IMR-90 (cell line): ENCODE data around the gene SYTL2. TPM values are rescaled to one million over a fixed set of nuclear protein-coding genes. Genes with fewer than 3 reads are reported as not detected.
A peak's percentile ranks its signal among the peaks of the same experiment; 100 is the strongest.

Experiments used
- ATAC-seq: fragments of 200-7000 bp; cut with Tn5 transposase; 2 replicates; pipeline ENCODE4 v1.9.1; 2020; ENCODE audit warnings: low read depth, mild to moderate bottlenecking, moderate library complexity
- BruUV-seq: library from RNA; stranded (reverse); fragments of 400-500 nt; replicated peaks from 2 replicates; lab custom pipeline; 2021; lab: Mats Ljungman, UMichigan
- CTCF ChIA-PET: fragments of 300-600 bp; formaldehyde crosslinking; extraction: SDS; loops from one replicate; lab custom pipeline; 2021; ENCODE audit warnings: antibody characterized with exemption; lab: Yijun Ruan, JAX
- POLR2A ChIA-PET: fragments of 300-600 bp; sonication (Branson Sonifier 250); formaldehyde crosslinking; loops from one replicate; lab custom pipeline; 2022; ENCODE audit warnings: antibody characterized with exemption; ENCODE audit not compliant: unreplicated experiment; lab: Charles Lee
- DNase-seq: peaks from one replicate; pipeline ENCODE4 v3.0.0; 2013
- H2AFZ ChIP-seq: replicated peaks from 2 replicates; pipeline ENCODE3; 2013; ENCODE audit warnings: low read length, mild to moderate bottlenecking; ENCODE audit not compliant: poor library complexity
- H2AK5ac ChIP-seq: 2 replicates; pipeline ENCODE4 v1.6.1; 2013; ENCODE audit warnings: low read depth, low read length, inconsistent platforms
- H2AK9ac ChIP-seq: replicated peaks from 2 replicates; pipeline ENCODE3; 2013; ENCODE audit warnings: mild to moderate bottlenecking, low read depth, low read length, moderate library complexity; ENCODE audit not compliant: poor library complexity
- H2BK120ac ChIP-seq: 2 replicates; pipeline ENCODE4 v1.6.1; 2013; ENCODE audit warnings: low read depth, low read length, inconsistent platforms
- H2BK15ac ChIP-seq: 3 replicates; pipeline ENCODE4 v1.6.1; 2013; ENCODE audit warnings: low read depth, low read length, inconsistent platforms
- H2BK20ac ChIP-seq: 2 replicates; pipeline ENCODE4 v1.6.1; 2013; ENCODE audit warnings: low read depth, mild to moderate bottlenecking, inconsistent platforms, low read length, moderate library complexity
- H2BK5ac ChIP-seq: 2 replicates; pipeline ENCODE4 v1.6.1; 2013; ENCODE audit warnings: mild to moderate bottlenecking, low read depth, low read length, inconsistent platforms; ENCODE audit not compliant: poor library complexity, severe bottlenecking
- H3K14ac ChIP-seq: replicated peaks from 2 replicates; pipeline ENCODE4 v1.6.1; 2013; ENCODE audit warnings: low read depth, low read length, inconsistent platforms
- H3K18ac ChIP-seq: 2 replicates; pipeline ENCODE4 v1.6.1; 2013; ENCODE audit warnings: low read depth, low read length, control low read depth
- H3K23ac ChIP-seq: 2 replicates; pipeline ENCODE4 v1.6.1; 2013; ENCODE audit warnings: low read depth, low read length, inconsistent platforms
- H3K27ac ChIP-seq: 2 replicates; pipeline ENCODE4 v1.5.1; 2013; ENCODE audit warnings: mild to moderate bottlenecking, control low read depth, low read length; ENCODE audit not compliant: insufficient read depth
- H3K27me3 ChIP-seq: 2 replicates; pipeline ENCODE4 v1.6.1; 2013; ENCODE audit warnings: low read length; ENCODE audit not compliant: control insufficient read depth, insufficient read depth
- H3K36me3 ChIP-seq: 2 replicates; pipeline ENCODE4 v1.6.1; 2013; ENCODE audit warnings: low read length, mixed read lengths; ENCODE audit not compliant: control insufficient read depth, insufficient read depth
- H3K4ac ChIP-seq: 2 replicates; pipeline ENCODE4 v1.6.1; 2013; ENCODE audit warnings: low read depth, low read length, inconsistent platforms
- H3K4me1 ChIP-seq: 2 replicates; pipeline ENCODE4 v1.6.1; 2013; ENCODE audit warnings: low read length, mixed read lengths; ENCODE audit not compliant: control insufficient read depth, insufficient read depth
- H3K4me2 ChIP-seq: 2 replicates; pipeline ENCODE4 v1.6.1; 2013; ENCODE audit warnings: low read depth, mild to moderate bottlenecking, control low read depth, low read length, moderate library complexity
- H3K4me3 ChIP-seq: 2 replicates; pipeline ENCODE4 v1.5.1; 2013; ENCODE audit warnings: low read depth, mild to moderate bottlenecking, control low read depth, low read length, moderate library complexity; ENCODE audit not compliant: insufficient read depth
- H3K56ac ChIP-seq: 2 replicates; pipeline ENCODE4 v1.6.1; 2013; ENCODE audit warnings: low read length, inconsistent platforms; ENCODE audit not compliant: insufficient read depth; ENCODE audit errors: extremely low read depth
- H3K79me1 ChIP-seq, 2 experiments: 2 replicates each; pipeline ENCODE4 v1.6.1; 2013; ENCODE audit warnings: low read length in 2 of 2, inconsistent platforms in 1 of 2, low read depth in 1 of 2
- H3K9ac ChIP-seq: 2 replicates; pipeline ENCODE4 v1.6.1; 2013; ENCODE audit warnings: low read depth, low read length, control low read depth
- H3K9me1 ChIP-seq: 2 replicates; pipeline ENCODE4 v1.6.1; 2013; ENCODE audit warnings: low read length, inconsistent platforms; ENCODE audit not compliant: insufficient read depth
- H3K9me3 ChIP-seq: 2 replicates; pipeline ENCODE4 v1.6.1; 2013; ENCODE audit warnings: low read length; ENCODE audit not compliant: control insufficient read depth, insufficient read depth
- H4K20me1 ChIP-seq: 2 replicates; pipeline ENCODE4 v1.6.1; 2013; ENCODE audit warnings: low read length, inconsistent platforms; ENCODE audit not compliant: insufficient read depth
- H4K5ac ChIP-seq: 2 replicates; pipeline ENCODE4 v1.6.1; 2013; ENCODE audit warnings: mild to moderate bottlenecking, low read depth, low read length, control low read depth
- H4K8ac ChIP-seq, 2 experiments: 2 replicates each; pipeline ENCODE4 v1.6.1; 2013; ENCODE audit warnings: low read depth in 2 of 2, low read length in 2 of 2, control low read depth in 1 of 2, inconsistent platforms in 1 of 2
- H4K91ac ChIP-seq: 2 replicates; pipeline ENCODE4 v1.6.1; 2013; ENCODE audit warnings: low read depth, low read length, inconsistent platforms; ENCODE audit not compliant: insufficient read depth
- CEBPB ChIP-seq: IDR thresholded peaks from 2 replicates; pipeline ENCODE4 v1.6.1; 2012; ENCODE audit warnings: low read depth, low read length, improper control_type of control experiment
- FOS ChIP-seq: fragments of 150-350 bp; IDR thresholded peaks from 2 replicates; pipeline ENCODE4 v1.6.1; 2016; ENCODE audit warnings: low read depth, low read length
- MAFK ChIP-seq: IDR thresholded peaks from 2 replicates; pipeline ENCODE4 v1.6.1; 2012; ENCODE audit warnings: low read depth, low read length, improper control_type of control experiment
- RAD21 ChIP-seq: IDR thresholded peaks from 2 replicates; pipeline ENCODE4 v1.6.1; 2012; ENCODE audit warnings: low read length, improper control_type of control experiment
- USF2 ChIP-seq: fragments of 150-350 bp; IDR thresholded peaks from 2 replicates; pipeline ENCODE4 v1.6.1; 2017; ENCODE audit warnings: mild to moderate bottlenecking, antibody characterized with exemption, low read length, low read depth
- WGBS, 2 experiments: methylation state at CpG; one replicate each; pipeline versions ENCODE4 v1.1.5 to v1.1.7; 2013; ENCODE audit warnings: missing lambda C conversion rate in 2 of 2; ENCODE audit not compliant: insufficient read length in 1 of 2; ENCODE audit errors: extremely low coverage in 2 of 2; 5-methylcytosine and 5-hydroxymethylcytosine counted together
- dilution Hi-C: fragments of 300-500 bp; cut with HindIII; formaldehyde crosslinking; loops from one replicate; pipeline ENCODE4 v1.14.3; 2018; ENCODE audit warnings: low sequenced_read_pairs; ENCODE audit not compliant: unreplicated experiment
- in situ Hi-C: fragments of 300-500 bp; cut with MboI; formaldehyde crosslinking; loops from 3 replicates; pipeline ENCODE4 v1.14.3; 2019; ENCODE audit warnings: low sequenced_read_pairs, inconsistent platforms, mixed read lengths
- intact Hi-C: fragments of 100-400 bp; cut with micrococcal nuclease; formaldehyde crosslinking; loops from 2 replicates; pipeline ENCODE4 v1.10.0; 2022
- polyA plus RNA-seq, 3 experiments: library from polyadenylated mRNA; depleted of rRNA; stranded (reverse); fragments of >200 nt; gene quantifications; 2 replicates each; pipeline ENCODE4 v1.2.3, GENCODE V29; 2012; ENCODE audit warnings: low replicate concordance in 1 of 3
- total RNA-seq: library from RNA; depleted of rRNA; stranded (reverse); fragments of >200 nt; gene quantifications from 2 replicates; pipeline ENCODE4 v1.2.3, GENCODE V29; 2012
- TF ChIP-seq, protein P1 (sequence below): fragments of 150-350 bp; IDR thresholded peaks from 2 replicates; pipeline ENCODE4 v1.6.1; 2016; ENCODE audit warnings: low read depth, mild to moderate bottlenecking, low read length, moderate library complexity, borderline replicate concordance

Gene SYTL2
- total and polyA plus RNA-seq, 2 of the 4 experiments (the other 2 are of a cell fraction): 45.2 to 70.0 TPM

DNA sequence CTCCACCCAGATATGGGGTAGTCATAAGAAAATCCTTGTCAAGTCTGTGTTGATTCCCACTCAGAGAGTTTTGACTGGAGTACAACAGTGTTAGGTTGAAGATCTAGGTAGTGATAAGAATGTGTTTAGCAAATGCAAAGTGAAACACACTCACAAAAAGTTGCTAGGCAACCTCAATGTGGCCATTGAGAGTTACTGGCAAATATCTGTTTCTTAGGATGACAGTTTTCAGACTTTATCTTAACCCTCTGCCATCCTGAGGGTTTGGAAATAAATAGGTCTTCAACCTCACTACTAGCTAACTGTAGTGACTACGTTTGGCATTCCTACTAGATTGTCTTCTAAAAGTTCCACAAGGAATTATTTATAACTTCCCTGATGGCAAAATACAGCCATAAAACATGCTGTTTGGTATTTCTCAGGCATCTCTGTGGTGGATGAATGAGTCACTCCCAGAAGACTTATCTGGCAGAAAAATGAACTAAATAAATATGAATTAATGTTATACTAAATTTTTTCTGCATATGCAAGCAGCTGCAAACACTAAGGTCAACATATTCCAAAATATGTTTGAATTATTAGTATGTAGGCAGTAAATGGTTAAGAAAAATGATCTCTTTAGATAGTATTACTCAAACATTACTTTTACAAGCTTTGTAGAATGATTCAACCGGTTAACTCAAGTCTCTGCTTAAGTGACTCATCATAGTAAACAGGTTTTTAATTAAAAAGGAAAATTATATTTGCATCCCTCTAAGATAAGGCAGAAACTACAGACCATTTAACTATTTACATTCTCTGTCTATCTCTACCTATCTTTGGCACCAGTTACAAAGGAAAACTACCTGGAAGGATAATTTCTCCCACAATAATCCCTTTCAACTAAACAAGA, 17.1 kb upstream of the SYTL2 start:
- peaks cover 4% of the 10 kb centered on the region; the same call in 1 of the 2 replicates for H4K20me1 ChIP-seq
- ATAC-seq (peak; percentile 70), DNase-seq (peak; percentile 91)
- WGBS, 2 experiments: no CpG with 5 or more reads among the region's 2 CpGs
- ChIA-PET CTCF (interaction anchor here (0.6 to 1.2 kb wide), 2 partner anchors 18 to 439 kb away, joined by 3 to 5 read pairs; no protein-coding TSS in a partner anchor), POLR2A (interaction anchor here (0.6 kb wide), 1 partner anchor 189 kb away, joined by 4 read pairs; no protein-coding TSS in a partner anchor)
- H3K56ac ChIP-seq: peak overlapping the region; percentile 46
- peaks cover 0 to 12% of the 10 kb centered on the region in 2 experiments; a peak in 2 of 4 replicates for H3K79me1 ChIP-seq
- peak overlapping the region; percentile 79 for H3K4ac ChIP-seq
- peaks cover 28% of the 10 kb centered on the region for H3K4me1 ChIP-seq
- peak overlapping the region; percentile 92 for H2BK5ac ChIP-seq
- no peak overlapping the region for H2AFZ ChIP-seq
- peak overlapping the region; percentile 54 for H3K14ac ChIP-seq
- no peak overlapping the region for H2AK9ac ChIP-seq
- peaks cover 28% of the 10 kb centered on the region for H3K9me1 ChIP-seq
- H3K36me3 ChIP-seq: no peaks in the 10 kb centered on the region
- H3K27ac ChIP-seq: peak overlapping the region; percentile 90
- TF ChIP-seq CEBPB (peak; percentile 5; the same call in 1 of the 2 replicates), USF2 (no peak), RAD21 (no peak), MAFK (peak; percentile 48; the same call in 1 of the 2 replicates), FOS (peak; percentile 89)
- TF ChIP-seq, protein P1, sequence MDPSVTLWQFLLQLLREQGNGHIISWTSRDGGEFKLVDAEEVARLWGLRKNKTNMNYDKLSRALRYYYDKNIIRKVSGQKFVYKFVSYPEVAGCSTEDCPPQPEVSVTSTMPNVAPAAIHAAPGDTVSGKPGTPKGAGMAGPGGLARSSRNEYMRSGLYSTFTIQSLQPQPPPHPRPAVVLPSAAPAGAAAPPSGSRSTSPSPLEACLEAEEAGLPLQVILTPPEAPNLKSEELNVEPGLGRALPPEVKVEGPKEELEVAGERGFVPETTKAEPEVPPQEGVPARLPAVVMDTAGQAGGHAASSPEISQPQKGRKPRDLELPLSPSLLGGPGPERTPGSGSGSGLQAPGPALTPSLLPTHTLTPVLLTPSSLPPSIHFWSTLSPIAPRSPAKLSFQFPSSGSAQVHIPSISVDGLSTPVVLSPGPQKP: no peak
- no TSS peak for BruUV-seq
- H3K4me3 ChIP-seq: no peak overlapping the region
- peak overlapping the region; percentile 85 for H4K91ac ChIP-seq
- H2BK120ac ChIP-seq: peak overlapping the region; percentile 88
- peak overlapping the region; percentile 49 for H3K23ac ChIP-seq
- H3K9ac ChIP-seq: peak overlapping the region; percentile 20; the same call in 1 of the 2 replicates
- H2BK20ac ChIP-seq: peak overlapping the region; percentile 98
- H3K18ac ChIP-seq: peak overlapping the region; percentile 38
- dilution Hi-C loops: no loop called here
- intact Hi-C loops: loop anchor here (2.0 kb wide), 2 partner anchors 109 to 133 kb away; no protein-coding TSS in a partner anchor
- H4K8ac ChIP-seq: peak overlapping the region; percentile 14 to 81
- peak overlapping the region; percentile 14 for H3K4me2 ChIP-seq
- H4K5ac ChIP-seq: peak overlapping the region; percentile 45; the same call in 1 of the 2 replicates
- H2AK5ac ChIP-seq: peak overlapping the region; percentile 12
- no peaks in the 10 kb centered on the region for H3K27me3 ChIP-seq
- in situ Hi-C loops: loop anchor here (10.0 kb wide), 1 partner anchor 143 kb away; the partner anchor contains the start of gene CCDC89
- peak overlapping the region; percentile 74; the same call in 2 of the 3 replicates for H2BK15ac ChIP-seq
- H3K9me3 ChIP-seq: no peaks in the 10 kb centered on the region
